ENCODE results near the gene ITPRID2. TPM values are rescaled to one million over a fixed set of nuclear protein-coding genes. Genes with fewer than 3 reads are reported as not detected.

The ITPRID2 gene
- polyA plus RNA-seq, 3 donors, result 17.9 to 50.2 (median 23.0) TPM

GRCh38 chr2:181859123-181859522 is 32.4 kb upstream of the ITPRID2 start:
- Mint-ChIP-seq H3K4me1 (peaks cover 3% of the 10 kb centered on the region), H3K4me3 (no peak overlapping the region), H3K9me3 (no peaks in the 10 kb centered on the region), H3K36me3 (no peaks in the 10 kb centered on the region), H3K27me3 (ENCODE audit: low read depth in 3 of 3) (peaks cover 0 to 2% (median 0%) of the 10 kb centered on the region in 3 donors), H3K27ac (no peak overlapping the region)
- Histone ChIP-seq H3K36me3 (replicated peaks in 1 of 2; ENCODE audit: control insufficient read depth in 1 of 2, insufficient read depth in 2 of 2, low read length in 2 of 2) (no peaks in the 10 kb centered on the region), H3K4me1 (ENCODE audit: control insufficient read depth in 1 of 2, insufficient read depth in 2 of 2, low read length in 2 of 2) (no peaks in the 10 kb centered on the region), H3K4me2 (replicated peaks; ENCODE audit: extremely low read depth, low read length, poor library complexity, severe bottlenecking) (no peak overlapping the region), H4K20me1 (ENCODE audit: insufficient read depth, low read length) (no peaks in the 10 kb centered on the region), H3K27ac (ENCODE audit: low read depth in 1 of 2, low read length in 2 of 2) (no peak overlapping the region), H2AFZ (ENCODE audit: insufficient read depth, low read depth, low read length, poor library complexity, severe bottlenecking) (no peak overlapping the region), H3K9me3 (replicated peaks in 1 of 2; ENCODE audit: control insufficient read depth in 1 of 2, insufficient read depth in 1 of 2, low read length in 2 of 2) (no peaks in the 10 kb centered on the region), H3K4me3 (replicated peaks in 1 of 3; ENCODE audit: low read depth in 2 of 3, low read length in 3 of 3) (no peak overlapping the region), H3K9ac (ENCODE audit: insufficient read depth, low read length, poor library complexity, severe bottlenecking) (no peak overlapping the region), H3K27me3 (ENCODE audit: control insufficient read depth in 2 of 2, insufficient read depth in 2 of 2, low read length in 2 of 2) (no peaks in the 10 kb centered on the region), H3K79me2 (ENCODE audit: insufficient read depth, low read length) (no peaks in the 10 kb centered on the region)
- TF ChIP-seq CTCF (IDR thresholded peaks at IDR 0.05), result no peak
- no CpG with 5 or more reads among the region's 1 CpG for WGBS (ENCODE audit: insufficient coverage)
- DNase-seq, result no peak
- intact Hi-C loops (cut with micrococcal nuclease), result no loop called here

GRCh38 chr2:181859803-181860202 is 31.7 kb upstream of the ITPRID2 start:
- Mint-ChIP-seq H3K4me1 (peaks cover 3% of the 10 kb centered on the region), H3K27me3 (ENCODE audit: low read depth in 3 of 3) (peaks cover 0 to 2% (median 0%) of the 10 kb centered on the region in 3 donors), H3K36me3 (no peaks in the 10 kb centered on the region), H3K27ac (no peak overlapping the region), H3K4me3 (no peak overlapping the region), H3K9me3 (no peaks in the 10 kb centered on the region)
- no peaks in the 10 kb centered on the region for H3K36me3 ChIP-seq (replicated peaks in 1 of 2; ENCODE audit: control insufficient read depth in 1 of 2, insufficient read depth in 2 of 2, low read length in 2 of 2)
- no peaks in the 10 kb centered on the region for H4K20me1 ChIP-seq (ENCODE audit: insufficient read depth, low read length)
- H3K9me3 ChIP-seq (replicated peaks in 1 of 2; ENCODE audit: control insufficient read depth in 1 of 2, insufficient read depth in 1 of 2, low read length in 2 of 2), result no peaks in the 10 kb centered on the region
- no peak for TF ChIP-seq CTCF (IDR thresholded peaks at IDR 0.05)
- peak overlapping the region; percentile 25 for H2AFZ ChIP-seq (ENCODE audit: insufficient read depth, low read depth, low read length, poor library complexity, severe bottlenecking)
- no peaks in the 10 kb centered on the region for H3K79me2 ChIP-seq (ENCODE audit: insufficient read depth, low read length)
- no peak overlapping the region for H3K4me2 ChIP-seq (replicated peaks; ENCODE audit: extremely low read depth, low read length, poor library complexity, severe bottlenecking)
- intact Hi-C loops (cut with micrococcal nuclease), result no loop called here
- H3K27me3 ChIP-seq (ENCODE audit: control insufficient read depth in 2 of 2, insufficient read depth in 2 of 2, low read length in 2 of 2), result no peaks in the 10 kb centered on the region
- H3K9ac ChIP-seq (ENCODE audit: insufficient read depth, low read length, poor library complexity, severe bottlenecking), result no peak overlapping the region
- H3K4me1 ChIP-seq (ENCODE audit: control insufficient read depth in 1 of 2, insufficient read depth in 2 of 2, low read length in 2 of 2), result no peaks in the 10 kb centered on the region
- no peak overlapping the region for H3K4me3 ChIP-seq (replicated peaks in 1 of 3; ENCODE audit: low read depth in 2 of 3, low read length in 3 of 3)
- no peak for DNase-seq
- no peak overlapping the region for H3K27ac ChIP-seq (ENCODE audit: low read depth in 1 of 2, low read length in 2 of 2)
